NCI-H1436 treated with DMSO at 0.1 percent for 48 hours (cell line): ENCODE data around the gene RIT1.

Experiments
- DNase-seq: peaks from one replicate; lab custom pipeline; 2025; lab: John Stamatoyannopoulos, UW

RIT1 gene

DNA sequence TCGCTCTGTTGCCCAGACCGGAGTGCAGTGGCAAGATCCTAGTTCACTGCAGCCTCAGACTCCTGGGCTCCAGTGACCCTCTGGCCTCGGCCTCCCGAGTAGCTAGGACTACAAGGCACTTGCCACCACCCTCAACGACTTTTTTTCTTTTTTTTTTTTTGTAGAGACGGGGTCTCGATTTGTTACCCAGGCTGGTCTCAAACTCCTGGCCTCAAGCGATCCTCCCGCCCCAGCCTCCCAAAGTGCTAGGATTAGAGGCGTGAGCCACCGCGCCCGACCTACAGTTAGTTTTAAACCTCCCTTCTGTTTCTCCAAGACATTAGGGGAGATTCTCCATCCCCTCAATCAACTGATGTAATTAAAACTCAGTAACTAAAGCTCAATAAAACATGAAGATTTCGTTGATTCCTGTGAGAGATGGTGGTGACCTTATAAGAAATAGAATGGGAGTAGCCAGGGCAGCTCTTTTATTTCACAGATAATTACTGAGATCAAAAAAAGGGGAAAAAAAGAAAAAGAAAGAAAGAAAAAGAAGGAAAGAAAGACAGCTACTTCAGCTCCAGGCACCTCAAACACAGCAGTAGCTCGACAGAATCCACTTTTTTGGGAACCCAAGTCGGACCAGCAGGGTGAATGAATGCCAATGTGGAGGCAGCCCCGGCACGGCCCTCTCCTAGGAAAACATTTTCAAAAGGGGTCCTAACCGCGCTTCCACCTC is 54.7 kb downstream of the RIT1 start:
- DNase-seq = no peak

- no peak for DNase-seq
These were observed 60.8 kb downstream of the RIT1 start for GRCh38 chr1:155850345-155850744.

DNA sequence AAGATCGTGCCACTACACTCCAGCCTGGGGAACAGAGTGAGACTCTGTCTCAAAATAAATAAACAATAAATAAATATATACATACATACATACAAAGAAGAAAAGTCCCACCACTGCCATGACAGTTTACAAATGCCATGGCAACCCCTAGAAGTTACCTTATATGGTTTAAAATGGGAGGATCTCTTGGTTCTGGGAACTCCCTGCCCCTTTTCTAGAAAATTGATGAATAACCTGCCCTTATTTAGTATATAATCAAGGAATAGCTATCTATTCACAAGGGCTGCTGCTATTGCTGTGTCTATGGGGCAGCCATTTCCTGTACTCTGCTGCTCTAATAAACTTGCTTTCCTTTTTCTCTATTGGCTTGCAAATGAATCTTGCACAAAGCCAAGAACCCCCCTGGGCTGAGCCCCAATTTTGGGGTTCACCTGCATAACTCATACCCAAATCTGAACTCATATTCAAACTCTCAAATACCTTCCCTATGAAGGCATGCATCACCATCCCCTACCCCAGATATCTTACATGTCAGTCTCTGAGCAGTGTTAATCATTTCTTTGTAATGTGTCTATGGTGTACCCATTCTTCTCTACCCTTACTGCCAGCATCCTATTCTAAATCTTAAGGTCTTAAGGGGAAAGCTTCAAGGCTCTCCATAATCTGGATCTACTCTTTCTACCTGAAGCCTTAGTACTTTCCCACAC is 63.2 kb downstream of the RIT1 start:
- DNase-seq = no peak
